Keratinocyte (primary cell): ENCODE results near the gene ARVCF. TPM values are rescaled to one million over a fixed set of nuclear protein-coding genes. Genes with fewer than 3 reads are reported as not detected.

Experiments used
- DNase-seq: peaks from one replicate; pipeline ENCODE4 v3.0.0-alpha.2; 2011; ENCODE audit warnings: low read depth, missing footprints, low spot score
- FAIRE-seq: peaks from 2 replicates; lab custom pipeline; 2011; peaks lifted over from hg19 to GRCh38; lab: Jason Lieb, UNC
- H2AFZ ChIP-seq: 2 replicates; pipeline ENCODE4 v1.6.0; 2012; ENCODE audit warnings: low read length, control low read depth, inconsistent platforms; ENCODE audit not compliant: control insufficient read depth
- H3K27ac ChIP-seq: 2 replicates; pipeline ENCODE4 v1.5.1; 2011; ENCODE audit warnings: low read length; ENCODE audit not compliant: control insufficient read depth, insufficient read depth
- H3K27me3 ChIP-seq: 3 replicates; pipeline ENCODE4 v1.6.0; 2011; ENCODE audit warnings: low read length; ENCODE audit not compliant: control insufficient read depth, insufficient read depth; ENCODE audit errors: extremely low read depth
- H3K36me3 ChIP-seq, 2 experiments: 2 replicates in 1 of 2; 3 replicates in 1 of 2; pipeline ENCODE4 v1.5.1; 2011; ENCODE audit warnings: low read length in 2 of 2, mild to moderate bottlenecking in 1 of 2; ENCODE audit not compliant: control insufficient read depth in 2 of 2, insufficient read depth in 2 of 2; ENCODE audit errors: extremely low read depth in 1 of 2
- H3K4me1 ChIP-seq: 3 replicates; pipeline ENCODE4 v1.5.1; 2011; ENCODE audit warnings: low read length; ENCODE audit not compliant: control insufficient read depth, insufficient read depth; ENCODE audit errors: extremely low read depth
- H3K4me2 ChIP-seq: 3 replicates; pipeline ENCODE4 v1.6.0; 2011; ENCODE audit warnings: low read depth, low read length; ENCODE audit not compliant: control insufficient read depth, insufficient read depth; ENCODE audit errors: extremely low read depth
- H3K4me3 ChIP-seq, 3 experiments: fragments of 200-600 bp in 1 of 3; sonication (generic) in 1 of 3; 2 replicates in 2 of 3; 3 replicates in 1 of 3; pipeline ENCODE4 v1.5.1; 2011 to 2016; ENCODE audit warnings: low read length in 3 of 3, mild to moderate bottlenecking in 3 of 3, control low read depth in 2 of 3, inconsistent platforms in 1 of 3, low read depth in 1 of 3, mixed read lengths in 1 of 3, mixed run types in 1 of 3, moderate library complexity in 1 of 3; ENCODE audit not compliant: control insufficient read depth in 2 of 3, insufficient read depth in 2 of 3; ENCODE audit errors: extremely low read depth in 1 of 3
- H3K79me2 ChIP-seq: 2 replicates; pipeline ENCODE4 v1.6.0; 2012; ENCODE audit warnings: low read length; ENCODE audit not compliant: control insufficient read depth, insufficient read depth
- H3K9ac ChIP-seq: 3 replicates; pipeline ENCODE4 v1.6.0; 2011; ENCODE audit warnings: low read length; ENCODE audit not compliant: control insufficient read depth, insufficient read depth; ENCODE audit errors: extremely low read depth
- H3K9me1 ChIP-seq: 3 replicates; pipeline ENCODE4 v1.6.0; 2011; ENCODE audit warnings: low read length; ENCODE audit not compliant: control insufficient read depth, insufficient read depth; ENCODE audit errors: extremely low read depth
- H3K9me3 ChIP-seq: 2 replicates; pipeline ENCODE4 v1.5.1; 2012; ENCODE audit warnings: low read depth, low read length; ENCODE audit not compliant: control insufficient read depth
- H4K20me1 ChIP-seq: 3 replicates; pipeline ENCODE4 v1.6.0; 2011; ENCODE audit warnings: low read length; ENCODE audit not compliant: control insufficient read depth, insufficient read depth; ENCODE audit errors: extremely low read depth
- EZH2 ChIP-seq: IDR thresholded peaks from one replicate; pipeline ENCODE4 v1.6.1; 2012; ENCODE audit warnings: inconsistent platforms, mild to moderate bottlenecking, low read length, moderate library complexity
- dilution Hi-C: fragments of 300-500 bp; cut with MboI; formaldehyde crosslinking; loops from one replicate; pipeline ENCODE4 v1.7.0; 2020; ENCODE audit warnings: low sequenced_read_pairs; ENCODE audit not compliant: extremely low pct_ligation_motif_present
- polyA plus RNA-seq, 5 experiments: library from polyadenylated mRNA; depleted of rRNA in 3 of 5; stranded (reverse) in 3 of 5; stranded (forward) in 1 of 5; unstranded in 1 of 5; fragments of >200 nt; gene quantifications; 1 replicate in 1 of 5; 2 replicates in 3 of 5; 3 replicates in 1 of 5; pipeline versions ENCODE4 v1.2.1 to v1.2.3, GENCODE V29; 2011 to 2012; ENCODE audit warnings: missing spikeins in 2 of 5, low read depth in 1 of 5, low replicate concordance in 1 of 5
- TF ChIP-seq, protein P1 (sequence below), 3 experiments: IDR thresholded peaks in 1 of 3; conservative IDR thresholded peaks in 1 of 3; optimal IDR thresholded peaks in 1 of 3; 2 replicates in 2 of 3; 3 replicates in 1 of 3; pipeline versions ENCODE3 to v1.5.1; 2011; ENCODE audit warnings: low read length in 3 of 3, mild to moderate bottlenecking in 3 of 3, moderate library complexity in 2 of 3, control low read depth in 1 of 3, inconsistent platforms in 1 of 3; ENCODE audit not compliant: insufficient read depth in 2 of 3; ENCODE audit errors: extremely low read depth in 1 of 3

Gene ARVCF
- polyA plus RNA-seq, 1 donor (not counting 4 experiments of a cell fraction or from before 2014, with no cell fraction given), result 5.7 TPM

DNA sequence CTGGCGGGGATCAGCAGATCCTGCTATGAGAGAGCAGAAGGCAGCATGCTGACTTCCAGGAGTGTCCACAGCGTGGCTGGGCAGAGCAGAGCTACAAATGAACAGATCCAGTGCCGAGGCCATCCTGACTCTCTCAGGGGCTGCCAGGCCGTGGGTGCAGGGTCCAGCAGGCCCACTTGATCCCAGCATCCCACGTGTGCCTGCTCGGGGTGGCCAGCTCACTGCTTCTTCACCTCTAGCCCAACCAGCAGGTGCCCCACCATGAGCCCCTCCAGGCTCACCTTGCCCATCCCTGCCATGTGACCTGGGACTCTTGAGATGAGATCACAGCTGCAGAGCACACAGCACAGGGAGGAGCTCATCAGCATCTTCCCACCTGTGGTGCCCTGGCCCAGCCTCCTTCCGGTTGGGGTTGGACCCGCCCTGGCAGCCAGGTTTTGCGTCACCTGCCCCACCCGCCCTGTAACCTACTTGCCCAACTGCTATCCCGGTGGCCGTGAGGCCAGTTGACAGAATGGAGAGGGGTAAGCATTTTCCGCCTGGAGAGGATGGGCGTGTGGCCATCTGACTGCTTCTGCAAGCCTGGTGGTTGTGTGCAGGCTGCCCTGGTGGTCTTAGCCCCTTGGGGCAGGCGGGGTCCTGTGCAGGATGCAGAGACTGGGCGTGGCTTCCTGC, 15.2 kb upstream of the ARVCF start:
- peaks cover 13% of the 10 kb centered on the region for H3K4me1 ChIP-seq
- H3K27me3 ChIP-seq, result no peaks in the 10 kb centered on the region
- no peak overlapping the region for H3K4me3 ChIP-seq
- no peak for DNase-seq
- TF ChIP-seq, protein P1, sequence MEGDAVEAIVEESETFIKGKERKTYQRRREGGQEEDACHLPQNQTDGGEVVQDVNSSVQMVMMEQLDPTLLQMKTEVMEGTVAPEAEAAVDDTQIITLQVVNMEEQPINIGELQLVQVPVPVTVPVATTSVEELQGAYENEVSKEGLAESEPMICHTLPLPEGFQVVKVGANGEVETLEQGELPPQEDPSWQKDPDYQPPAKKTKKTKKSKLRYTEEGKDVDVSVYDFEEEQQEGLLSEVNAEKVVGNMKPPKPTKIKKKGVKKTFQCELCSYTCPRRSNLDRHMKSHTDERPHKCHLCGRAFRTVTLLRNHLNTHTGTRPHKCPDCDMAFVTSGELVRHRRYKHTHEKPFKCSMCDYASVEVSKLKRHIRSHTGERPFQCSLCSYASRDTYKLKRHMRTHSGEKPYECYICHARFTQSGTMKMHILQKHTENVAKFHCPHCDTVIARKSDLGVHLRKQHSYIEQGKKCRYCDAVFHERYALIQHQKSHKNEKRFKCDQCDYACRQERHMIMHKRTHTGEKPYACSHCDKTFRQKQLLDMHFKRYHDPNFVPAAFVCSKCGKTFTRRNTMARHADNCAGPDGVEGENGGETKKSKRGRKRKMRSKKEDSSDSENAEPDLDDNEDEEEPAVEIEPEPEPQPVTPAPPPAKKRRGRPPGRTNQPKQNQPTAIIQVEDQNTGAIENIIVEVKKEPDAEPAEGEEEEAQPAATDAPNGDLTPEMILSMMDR (optimal IDR thresholded peaks at IDR 0.05 in 1 of 3, IDR thresholded peaks at IDR 0.05 in 1 of 3, conservative IDR thresholded peaks at IDR 0.05 in 1 of 3; ENCODE audit: extremely low read depth in 1 of 3, insufficient read depth in 2 of 3, low read length in 3 of 3), result no peak
- TF ChIP-seq EZH2, result no peak
- no peak overlapping the region for H2AFZ ChIP-seq
- H4K20me1 ChIP-seq, result peaks cover 3% of the 10 kb centered on the region
- H3K9ac ChIP-seq, result no peak overlapping the region
- peak; percentile 44 for FAIRE-seq
- dilution Hi-C loops, result no loop called here
- no peaks in the 10 kb centered on the region for H3K9me1 ChIP-seq
- no peak overlapping the region for H3K27ac ChIP-seq
- peak overlapping the region; percentile 45 for H3K4me2 ChIP-seq
- H3K36me3 ChIP-seq, result peaks cover 8 to 12% of the 10 kb centered on the region in 2 experiments
- H3K79me2 ChIP-seq, result peaks cover 4% of the 10 kb centered on the region
- H3K9me3 ChIP-seq, result no peaks in the 10 kb centered on the region

DNA sequence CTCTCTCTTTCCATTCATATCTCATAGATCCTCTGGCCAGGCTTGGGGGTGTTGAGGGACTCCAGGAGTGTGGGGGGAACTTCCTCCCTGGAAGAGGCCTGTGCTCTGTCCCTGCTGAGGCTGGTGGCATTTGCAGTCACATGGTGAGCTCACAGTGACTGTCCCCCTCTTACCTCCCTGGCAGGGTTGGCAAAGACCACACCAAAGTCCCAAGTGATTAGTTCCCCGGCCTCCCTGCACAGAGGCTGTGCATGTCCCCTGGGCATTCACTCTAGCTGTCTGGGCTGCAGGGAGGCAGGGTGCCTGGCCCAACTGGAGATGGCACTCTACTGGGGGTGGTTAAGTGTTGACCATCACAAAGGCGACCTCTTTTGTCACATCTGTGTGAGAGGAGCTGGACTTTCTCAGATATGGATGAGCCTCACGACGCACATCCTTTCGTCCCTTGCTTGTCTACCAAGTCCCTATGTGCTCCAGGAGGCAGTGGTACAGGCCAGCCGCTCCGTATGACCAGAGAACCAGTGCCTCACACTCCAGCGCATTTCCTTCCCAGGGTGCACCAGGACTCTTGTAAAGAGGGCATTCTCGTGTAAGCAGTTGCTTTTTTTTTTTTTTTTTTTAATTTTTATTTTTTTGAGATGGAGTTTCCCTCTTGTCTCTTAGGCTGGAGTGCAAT, 13.1 kb upstream of the ARVCF start:
- Histone ChIP-seq H3K4me1 (peaks cover 13% of the 10 kb centered on the region), H3K9me1 (no peaks in the 10 kb centered on the region), H3K4me2 (no peak overlapping the region), H3K27ac (no peak overlapping the region), H2AFZ (no peak overlapping the region), H3K4me3 (no peak overlapping the region), H3K79me2 (peaks cover 10% of the 10 kb centered on the region), H3K27me3 (no peaks in the 10 kb centered on the region), H4K20me1 (no peaks in the 10 kb centered on the region), H3K9ac (no peak overlapping the region), H3K9me3 (no peaks in the 10 kb centered on the region), H3K36me3 (peaks cover 8 to 10% of the 10 kb centered on the region in 2 experiments)
- no peak for FAIRE-seq
- TF ChIP-seq, protein P1 (optimal IDR thresholded peaks at IDR 0.05 in 1 of 3, IDR thresholded peaks at IDR 0.05 in 1 of 3, conservative IDR thresholded peaks at IDR 0.05 in 1 of 3; ENCODE audit: extremely low read depth in 1 of 3, insufficient read depth in 2 of 3, low read length in 3 of 3), result no peak
- TF ChIP-seq EZH2, result no peak
- dilution Hi-C loops, result no loop called here
- DNase-seq, result no peak
